Measurements from ENCODE around the gene ABCF1.

Gene ABCF1

GRCh38 chr6:30611856-30612194, 40.6 kb downstream of the ABCF1 start:
- no peak overlapping the region for H2AFZ ChIP-seq (ENCODE audit: low read depth)
- peaks cover 20% of the 10 kb centered on the region for H3K4me1 ChIP-seq (ENCODE audit: low read depth, poor library complexity, severe bottlenecking)
- no peaks in the 10 kb centered on the region for H4K20me1 ChIP-seq (ENCODE audit: insufficient read depth)
- peaks cover 44% of the 10 kb centered on the region for H3K79me2 ChIP-seq (ENCODE audit: insufficient read depth, low read depth)
- H3K4me2 ChIP-seq, result no peak overlapping the region
- peaks cover 16% of the 10 kb centered on the region; the same call in 1 of the 2 replicates for H3K36me3 ChIP-seq (ENCODE audit: insufficient read depth)
- TF ChIP-seq CTCF (conservative IDR thresholded peaks at IDR 0.05; ENCODE audit: low read depth, low read length), result no peak
- no peak overlapping the region for H3K4me3 ChIP-seq (IDR thresholded peaks at IDR 0.05; ENCODE audit: insufficient read depth, low read depth, low read length)
- no peaks in the 10 kb centered on the region for H3K27me3 ChIP-seq (ENCODE audit: insufficient read depth, low read depth)
- no peak overlapping the region; the same call in 1 of the 2 replicates for H3K27ac ChIP-seq
- H3K9ac ChIP-seq, result no peak overlapping the region

- H3K27me3 ChIP-seq (ENCODE audit: insufficient read depth, low read depth), result no peaks in the 10 kb centered on the region
- no peak overlapping the region for H3K9ac ChIP-seq
- no peak for TF ChIP-seq CTCF (conservative IDR thresholded peaks at IDR 0.05; ENCODE audit: low read depth, low read length)
- H3K27ac ChIP-seq, result peak overlapping the region; percentile 10; the same call in 1 of the 2 replicates
- H3K4me3 ChIP-seq (IDR thresholded peaks at IDR 0.05; ENCODE audit: insufficient read depth, low read depth, low read length), result no peak overlapping the region
- H3K79me2 ChIP-seq (ENCODE audit: insufficient read depth, low read depth), result peaks cover 47% of the 10 kb centered on the region
- peaks cover 20% of the 10 kb centered on the region for H3K4me1 ChIP-seq (ENCODE audit: low read depth, poor library complexity, severe bottlenecking)
- no peak overlapping the region for H3K4me2 ChIP-seq
- H4K20me1 ChIP-seq (ENCODE audit: insufficient read depth), result no peaks in the 10 kb centered on the region
- peaks cover 13% of the 10 kb centered on the region; the same call in 1 of the 2 replicates for H3K36me3 ChIP-seq (ENCODE audit: insufficient read depth)
- H2AFZ ChIP-seq (ENCODE audit: low read depth), result no peak overlapping the region
These were observed 41.0 kb downstream of the ABCF1 start for GRCh38 chr6:30612213-30612612.

GRCh38 chr6:30612687-30613248, 41.5 kb downstream of the ABCF1 start:
- H3K4me3 ChIP-seq (IDR thresholded peaks at IDR 0.05; ENCODE audit: insufficient read depth, low read depth, low read length), result no peak overlapping the region
- H2AFZ ChIP-seq (ENCODE audit: low read depth), result no peak overlapping the region
- peaks cover 10% of the 10 kb centered on the region; the same call in 1 of the 2 replicates for H3K36me3 ChIP-seq (ENCODE audit: insufficient read depth)
- H3K9ac ChIP-seq, result no peak overlapping the region
- no peaks in the 10 kb centered on the region for H4K20me1 ChIP-seq (ENCODE audit: insufficient read depth)
- no peaks in the 10 kb centered on the region for H3K27me3 ChIP-seq (ENCODE audit: insufficient read depth, low read depth)
- no peak overlapping the region for H3K4me2 ChIP-seq
- TF ChIP-seq CTCF (conservative IDR thresholded peaks at IDR 0.05; ENCODE audit: low read depth, low read length), result no peak
- H3K27ac ChIP-seq, result peak overlapping the region; percentile 95; the same call in 1 of the 2 replicates
- H3K4me1 ChIP-seq (ENCODE audit: low read depth, poor library complexity, severe bottlenecking), result peaks cover 20% of the 10 kb centered on the region
- H3K79me2 ChIP-seq (ENCODE audit: insufficient read depth, low read depth), result peaks cover 47% of the 10 kb centered on the region

- H3K36me3 ChIP-seq (ENCODE audit: insufficient read depth), result peaks cover 10% of the 10 kb centered on the region; the same call in 1 of the 2 replicates
- H3K79me2 ChIP-seq (ENCODE audit: insufficient read depth, low read depth), result peaks cover 52% of the 10 kb centered on the region
- no peak overlapping the region; the same call in 1 of the 2 replicates for H3K9ac ChIP-seq
- H2AFZ ChIP-seq (ENCODE audit: low read depth), result no peak overlapping the region
- peak overlapping the region; percentile 95; the same call in 1 of the 2 replicates for H3K27ac ChIP-seq
- H3K4me2 ChIP-seq, result no peak overlapping the region
- no peaks in the 10 kb centered on the region for H3K27me3 ChIP-seq (ENCODE audit: insufficient read depth, low read depth)
- peaks cover 20% of the 10 kb centered on the region for H3K4me1 ChIP-seq (ENCODE audit: low read depth, poor library complexity, severe bottlenecking)
- TF ChIP-seq CTCF (conservative IDR thresholded peaks at IDR 0.05; ENCODE audit: low read depth, low read length), result no peak
- H3K4me3 ChIP-seq (IDR thresholded peaks at IDR 0.05; ENCODE audit: insufficient read depth, low read depth, low read length), result no peak overlapping the region
- H4K20me1 ChIP-seq (ENCODE audit: insufficient read depth), result no peaks in the 10 kb centered on the region
These were observed 42.2 kb downstream of the ABCF1 start for GRCh38 chr6:30613251-30614043.

All from KMS-11 (cell line).